T47D (cell line): ENCODE results near the gene ZNF785.
A peak's percentile ranks its signal among the peaks of the same experiment; 100 is the strongest.

Experiments used
- DNase-seq, 2 experiments: peaks; one replicate each; pipeline versions ENCODE4 v3.0.0 to v3.0.0-alpha.2; 2011 to 2012; ENCODE audit warnings: low read depth in 1 of 2, low spot score in 1 of 2
- JUND ChIP-seq: IDR thresholded peaks from 2 replicates; pipeline ENCODE4 v1.6.1; 2012; ENCODE audit warnings: low read depth
- in situ Hi-C: cut with HindIII; loops from 2 replicates; pipeline ENCODE4 v1.10.0; 2016; ENCODE audit warnings: low sequenced_read_pairs, low pct_unique_long_range_greater_than_20kb

ZNF785 gene

GRCh38 chr16:30615358-30616091, 30.0 kb upstream of the ZNF785 start:
- TF ChIP-seq JUND, result no peak
- in situ Hi-C loops, result no loop called here
- DNase-seq, result peak in 1 of 2 experiments; percentile 88

GRCh38 chr16:30609926-30610839, 24.7 kb upstream of the ZNF785 start, which contains the start of gene ZNF689:
Gene ZNF689 (minus strand): TSS chr16:30610389. CDS start chr16:30610041, 348 bp downstream.
- in situ Hi-C loops, result no loop called here
- DNase-seq, result peak; percentile 95 to 99
- TF ChIP-seq JUND, result no peak

- peak; percentile 53 to 70 for DNase-seq
- TF ChIP-seq JUND, result no peak
- in situ Hi-C loops, result no loop called here
Measured at GRCh38 chr16:30609002-30609925, 23.8 kb upstream of the ZNF785 start.

- in situ Hi-C loops, result no loop called here
- no peak for TF ChIP-seq JUND
- DNase-seq, result no peak
Measured at GRCh38 chr16:30606004-30606403, 20.5 kb upstream of the ZNF785 start.

- in situ Hi-C loops, result no loop called here
- TF ChIP-seq JUND, result no peak
- DNase-seq, result no peak
Measured at GRCh38 chr16:30605158-30605557, 19.7 kb upstream of the ZNF785 start.

GRCh38 chr16:30604316-30604947, 18.9 kb upstream of the ZNF785 start:
- no peak for TF ChIP-seq JUND
- DNase-seq, result no peak
- in situ Hi-C loops, result no loop called here

GRCh38 chr16:30603945-30604315, 18.4 kb upstream of the ZNF785 start:
- DNase-seq, result no peak
- in situ Hi-C loops, result no loop called here
- TF ChIP-seq JUND, result no peak

- in situ Hi-C loops, result no loop called here
- no peak for TF ChIP-seq JUND
- no peak for DNase-seq
Measured at GRCh38 chr16:30602616-30603277, 17.2 kb upstream of the ZNF785 start.

GRCh38 chr16:30601966-30602365, 16.5 kb upstream of the ZNF785 start:
- no peak for DNase-seq
- in situ Hi-C loops, result no loop called here
- TF ChIP-seq JUND, result no peak

GRCh38 chr16:30600929-30601328, 15.4 kb upstream of the ZNF785 start:
- TF ChIP-seq JUND, result no peak
- in situ Hi-C loops, result no loop called here
- no peak for DNase-seq

- in situ Hi-C loops, result no loop called here
- TF ChIP-seq JUND, result no peak
- DNase-seq, result no peak
Measured at GRCh38 chr16:30600215-30600614, 14.7 kb upstream of the ZNF785 start.
